NCI-H524 (cell line): ENCODE data around the gene MAMDC2.
"Not testable (repeated sequence)": the region's sequence is repeated elsewhere in the genome, so short reads cannot be mapped to it uniquely, and the experiment has no call there.

Experiments
- DNase-seq, 2 experiments: peaks; one replicate each; lab custom pipeline; 2025; lab: John Stamatoyannopoulos, UW

Gene MAMDC2

GRCh38 chr9:70038171-70038621 lies 5.5 kb upstream of the MAMDC2 start:
- not testable (repeated sequence) for DNase-seq

GRCh38 chr9:70040376-70040903 lies 3.2 kb upstream of the MAMDC2 start:
- DNase-seq: peak in 1 of 2 experiments; percentile 53

- no peak for DNase-seq
Observed at GRCh38 chr9:70042461-70043215, 1.0 kb upstream of the MAMDC2 start.

- DNase-seq: no peak
Observed at GRCh38 chr9:70043285-70043684, 363 bp upstream of the MAMDC2 start.

- no peak for DNase-seq
Observed at GRCh38 chr9:70044490-70045307, 1.1 kb downstream of the MAMDC2 start.

- DNase-seq: no peak
Observed at GRCh38 chr9:70045452-70045851, 1.8 kb downstream of the MAMDC2 start.

- no peak for DNase-seq
Observed at GRCh38 chr9:70046274-70047070, 2.8 kb downstream of the MAMDC2 start.

GRCh38 chr9:70049236-70049635 lies 5.6 kb downstream of the MAMDC2 start:
- DNase-seq: peak in 1 of 2 experiments; percentile 53

GRCh38 chr9:70049672-70050271 lies 6.1 kb downstream of the MAMDC2 start:
- DNase-seq: no peak

- DNase-seq: no peak
Observed at GRCh38 chr9:70052768-70053167, 9.1 kb downstream of the MAMDC2 start.

GRCh38 chr9:70053864-70054263 lies 10.2 kb downstream of the MAMDC2 start:
- peak; percentile 44 to 51 for DNase-seq

- DNase-seq: no peak
Observed at GRCh38 chr9:70054521-70054920, 10.9 kb downstream of the MAMDC2 start.

GRCh38 chr9:70055406-70056210 lies 12.0 kb downstream of the MAMDC2 start:
- no peak for DNase-seq

- DNase-seq: no peak
Observed at GRCh38 chr9:70056211-70056944, 12.7 kb downstream of the MAMDC2 start.

GRCh38 chr9:70058569-70059116 lies 15.0 kb downstream of the MAMDC2 start:
- no peak for DNase-seq

- DNase-seq: no peak
Observed at GRCh38 chr9:70060148-70060882, 16.7 kb downstream of the MAMDC2 start.

- no peak for DNase-seq
Observed at GRCh38 chr9:70060883-70061507, 17.3 kb downstream of the MAMDC2 start.

- no peak for DNase-seq
Observed at GRCh38 chr9:70061776-70062175, 18.1 kb downstream of the MAMDC2 start.

GRCh38 chr9:70064496-70064895 lies 20.8 kb downstream of the MAMDC2 start:
- no peak for DNase-seq
